Pancreas (tissue), 10 donors: ENCODE data around the gene NRGN. TPM values are rescaled to one million over a fixed set of nuclear protein-coding genes. Genes with fewer than 3 reads are reported as not detected.

Experiments used
- ATAC-seq, 4 donors: fragments of 200-7000 bp; cut with Tn5 transposase; one replicate each; pipeline versions ENCODE4 v1.8.0 to v1.9.1; 2020; ENCODE audit warnings: mild to moderate bottlenecking in 4 of 4, moderate library complexity in 4 of 4
- DNase-seq, 6 donors: peaks; one replicate each; pipeline ENCODE4 v3.0.0-alpha.2; 2020
- FAIRE-seq: peaks from 2 replicates; lab custom pipeline; 2012; peaks lifted over from hg19 to GRCh38; lab: Jason Lieb, UNC
- H3K27ac ChIP-seq, 4 donors: fragments of 200-600 bp; sonication (generic); 1 replicate in 3 of 4; 2 replicates in 1 of 4; pipeline versions ENCODE4 v1.5.0 to v1.8.0; 2020
- H3K27me3 ChIP-seq, 4 donors: fragments of 200-600 bp; one replicate each; pipeline ENCODE4 v1.8.0; 2021
- H3K36me3 ChIP-seq, 3 donors: fragments of 200-600 bp; sonication (generic) in 1 of 3; one replicate each; pipeline versions ENCODE4 v1.5.0 to v1.8.0; 2020 to 2021
- H3K4me1 ChIP-seq, 3 donors: fragments of 200-600 bp; one replicate each; pipeline ENCODE4 v1.8.0; 2021
- H3K4me3 ChIP-seq, 4 donors: fragments of 200-600 bp; sonication (generic) in 2 of 4; one replicate each; pipeline versions ENCODE4 v1.5.0 to v1.8.0; 2020 to 2021
- H3K9me3 ChIP-seq, 4 donors: fragments of 200-600 bp; one replicate each; pipeline ENCODE4 v1.8.0; 2021
- WGBS, 2 donors: extraction: QIAGEN DNeasy Blood & Tissue Kit; methylation state at CpG; one replicate each; pipeline ENCODE4 v1.1.7; 2013; 5-methylcytosine and 5-hydroxymethylcytosine counted together
- intact Hi-C, 3 donors: fragments of 100-400 bp; cut with DNase I; formaldehyde crosslinking; loops; one replicate each; pipeline versions ENCODE4 v1.11.1 to v1.14.2; 2022
- polyA plus RNA-seq, 2 donors: library from polyadenylated mRNA; stranded (reverse); fragments of 200-250 nt; gene quantifications; one replicate each; pipeline ENCODE4 v1.2.3, GENCODE V29; 2013
- total RNA-seq, 6 donors: library from RNA; stranded (reverse); fragmentation: NEBNext Ultra II Directional in 4 of 6; extraction: Animal tissue kit (Norgen Biotek cat#: 25700) in 4 of 6; gene quantifications; one replicate each; pipeline versions ENCODE4 v1.2.1 to v1.2.4, GENCODE V29; 2021 to 2023
- TF ChIP-seq, protein P1 (sequence below), 4 donors: fragments of 200-600 bp; sonication (generic) in 3 of 4; IDR thresholded peaks; one replicate each; pipeline versions ENCODE4 v1.5.0 to v1.8.0; 2021; ENCODE audit warnings: antibody characterized with exemption in 4 of 4
- donor health status: healthy with polysubstance abuse.
- donor health status: DM: no; HTN: no; CAD: no; lungs with moderate emphysema.
- donor health status: DM: no; HTN: no; CAD: no.
- donor health status: control.
- donor health status: control.
- donor health status: Bipolar disorder and iron deficiency.
- donor health status: DM: yes; HTN: yes; CAD: no.
- donor health status: DM: no; HTN: no; CAD: no.
- donor health status: DM: no; HTN: no; CAD: no.
- donor health status: DM: yes; HTN: yes; CAD: no.

The NRGN gene
- total and polyA plus RNA-seq, 8 donors, result 0.24 to 3.7 (median 1.5) TPM; not detected in 1

DNA sequence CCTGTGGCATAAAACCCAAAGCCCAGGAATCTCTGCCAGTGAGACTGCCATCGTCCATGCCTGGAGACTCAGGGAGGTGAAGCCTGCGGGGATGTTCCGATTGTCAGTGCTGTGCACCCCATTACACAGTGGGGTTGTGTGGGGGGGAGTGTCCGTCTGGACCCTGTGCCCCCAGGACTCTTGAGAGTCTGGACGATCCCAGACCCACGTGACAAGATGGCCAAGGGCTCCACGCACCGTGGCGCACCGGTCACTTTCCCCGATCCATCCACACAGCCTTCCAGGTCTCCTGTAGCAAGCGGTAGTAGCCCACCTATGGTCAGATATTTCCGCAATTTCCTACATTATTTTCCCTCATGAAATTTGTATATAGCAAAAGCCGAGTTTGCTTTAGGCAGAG is 20.9 kb upstream of the NRGN start:
- no peaks in the 10 kb centered on the region for H3K9me3 ChIP-seq
- no peak for DNase-seq
- FAIRE-seq, result no peak
- no peak for ATAC-seq
- no peak overlapping the region for H3K4me3 ChIP-seq
- no peaks in the 10 kb centered on the region for H3K36me3 ChIP-seq
- intact Hi-C loops, result no loop called here
- no peak overlapping the region for H3K27ac ChIP-seq
- H3K4me1 ChIP-seq, result peaks cover 0 to 5% (median 0%) of the 10 kb centered on the region in 3 donors
- TF ChIP-seq, protein P1, sequence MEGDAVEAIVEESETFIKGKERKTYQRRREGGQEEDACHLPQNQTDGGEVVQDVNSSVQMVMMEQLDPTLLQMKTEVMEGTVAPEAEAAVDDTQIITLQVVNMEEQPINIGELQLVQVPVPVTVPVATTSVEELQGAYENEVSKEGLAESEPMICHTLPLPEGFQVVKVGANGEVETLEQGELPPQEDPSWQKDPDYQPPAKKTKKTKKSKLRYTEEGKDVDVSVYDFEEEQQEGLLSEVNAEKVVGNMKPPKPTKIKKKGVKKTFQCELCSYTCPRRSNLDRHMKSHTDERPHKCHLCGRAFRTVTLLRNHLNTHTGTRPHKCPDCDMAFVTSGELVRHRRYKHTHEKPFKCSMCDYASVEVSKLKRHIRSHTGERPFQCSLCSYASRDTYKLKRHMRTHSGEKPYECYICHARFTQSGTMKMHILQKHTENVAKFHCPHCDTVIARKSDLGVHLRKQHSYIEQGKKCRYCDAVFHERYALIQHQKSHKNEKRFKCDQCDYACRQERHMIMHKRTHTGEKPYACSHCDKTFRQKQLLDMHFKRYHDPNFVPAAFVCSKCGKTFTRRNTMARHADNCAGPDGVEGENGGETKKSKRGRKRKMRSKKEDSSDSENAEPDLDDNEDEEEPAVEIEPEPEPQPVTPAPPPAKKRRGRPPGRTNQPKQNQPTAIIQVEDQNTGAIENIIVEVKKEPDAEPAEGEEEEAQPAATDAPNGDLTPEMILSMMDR (IDR thresholded peaks at IDR 0.05), result no peak
- peaks cover 0 to 27% (median 0%) of the 10 kb centered on the region in 4 donors for H3K27me3 ChIP-seq
- WGBS, 2 donors, result 26 to 33% methylated on average over 14 of the region's 14 CpGs

DNA sequence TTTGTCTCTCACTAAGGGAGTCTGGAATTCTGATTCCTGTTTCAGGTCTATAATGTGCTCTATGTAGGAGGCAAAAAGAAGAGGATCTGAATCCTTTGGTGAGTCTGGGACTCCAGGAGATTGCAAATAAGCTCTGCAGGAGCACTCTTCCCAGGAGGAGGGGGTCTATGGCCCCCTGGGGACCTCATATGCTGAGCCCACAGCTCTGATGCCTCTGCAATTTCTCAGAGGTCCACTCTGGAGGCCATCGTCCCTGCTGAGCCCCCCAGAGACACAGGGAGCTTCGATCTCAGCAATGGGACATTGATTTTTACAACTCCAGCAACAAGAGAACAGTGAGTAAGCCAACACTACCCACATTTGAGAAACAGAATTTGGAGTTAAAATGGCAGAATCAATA is 20.2 kb upstream of the NRGN start:
- WGBS, 2 donors, result 16 to 25% methylated on average over 2 of the region's 2 CpGs
- FAIRE-seq (no peak), ATAC-seq (no peak), DNase-seq (no peak)
- intact Hi-C loops, result no loop called here
- peaks cover 0 to 27% (median 0%) of the 10 kb centered on the region in 4 donors for H3K27me3 ChIP-seq
- no peaks in the 10 kb centered on the region for H3K36me3 ChIP-seq
- H3K4me3 ChIP-seq, result no peak overlapping the region
- H3K27ac ChIP-seq, result no peak overlapping the region
- TF ChIP-seq, protein P1 (IDR thresholded peaks at IDR 0.05), result no peak
- H3K4me1 ChIP-seq, result peaks cover 0 to 5% (median 0%) of the 10 kb centered on the region in 3 donors
- no peaks in the 10 kb centered on the region for H3K9me3 ChIP-seq

DNA sequence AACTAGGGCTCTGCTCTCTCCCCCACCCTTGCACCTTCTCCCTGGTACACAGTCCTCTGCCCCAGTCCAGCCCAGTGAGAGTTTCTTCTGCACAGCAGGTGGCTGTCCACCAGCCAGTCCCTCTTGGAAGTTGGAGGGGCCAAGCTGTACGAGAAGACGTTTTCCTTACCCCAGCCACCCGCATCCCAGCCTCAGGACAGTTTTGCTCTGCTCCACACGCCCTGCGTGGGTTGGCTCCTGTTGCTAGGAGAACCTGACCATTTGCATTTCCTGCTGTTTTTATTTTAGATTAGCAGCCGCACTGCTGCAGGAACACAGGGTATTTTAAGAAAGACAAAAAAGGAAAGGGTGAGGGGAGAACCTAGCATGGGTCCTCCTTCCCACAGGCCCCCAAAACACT is 17.6 kb upstream of the NRGN start:
- DNase-seq (no peak), ATAC-seq (no peak), FAIRE-seq (no peak)
- WGBS, 2 donors, result 55 to 77% methylated on average over 6 of the region's 6 CpGs
- Histone ChIP-seq H3K27ac (no peak overlapping the region), H3K4me1 (peaks cover 0 to 13% (median 0%) of the 10 kb centered on the region in 3 donors), H3K36me3 (no peaks in the 10 kb centered on the region), H3K27me3 (peaks cover 0 to 22% (median 0%) of the 10 kb centered on the region in 4 donors), H3K9me3 (no peaks in the 10 kb centered on the region), H3K4me3 (no peak overlapping the region)
- TF ChIP-seq, protein P1 (IDR thresholded peaks at IDR 0.05), result no peak
- intact Hi-C loops, result no loop called here

DNA sequence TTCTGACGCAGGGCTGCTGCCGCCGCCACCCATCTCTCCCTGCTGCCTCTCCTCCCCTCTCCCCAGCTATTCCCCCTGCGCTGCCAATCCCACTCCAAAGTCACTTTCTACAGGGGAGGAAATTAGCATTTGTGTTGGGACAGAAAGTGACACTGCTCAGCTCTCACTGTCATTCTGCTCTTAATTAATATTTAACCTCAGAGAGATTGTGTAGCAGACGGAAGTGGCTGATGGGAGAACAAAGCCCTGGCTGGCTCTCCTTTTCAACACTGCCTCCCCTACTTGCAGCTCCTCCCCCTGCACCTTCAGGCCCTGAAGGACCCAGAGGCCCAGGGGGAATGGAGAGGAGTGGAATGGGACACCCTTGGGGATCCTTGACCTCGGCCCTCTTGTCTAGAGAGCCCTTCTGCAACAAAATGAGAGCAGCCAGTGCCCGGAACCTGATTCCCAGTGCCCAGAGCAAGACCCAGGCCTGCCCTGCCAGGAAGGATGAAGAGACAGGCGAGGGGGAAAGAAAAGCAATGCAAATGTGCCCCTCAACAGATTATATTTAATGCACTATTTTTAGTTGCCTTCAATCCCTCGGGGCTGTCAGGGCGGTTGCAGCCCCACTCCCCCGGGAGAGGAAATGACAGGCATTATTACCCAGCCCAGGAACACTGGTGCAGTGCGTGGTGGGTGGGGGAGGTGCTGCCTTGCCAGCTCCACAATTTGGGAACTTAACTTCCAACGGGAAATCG is 14.6 kb upstream of the NRGN start:
- no peak for FAIRE-seq
- DNase-seq, result no peak
- Histone ChIP-seq H3K36me3 (no peaks in the 10 kb centered on the region), H3K4me3 (no peak overlapping the region), H3K27ac (peak overlapping the region in 1 of 4 donors; percentile 28), H3K4me1 (peaks cover 0 to 9% (median 0%) of the 10 kb centered on the region in 3 donors), H3K27me3 (peaks cover 0 to 4% (median 0%) of the 10 kb centered on the region in 4 donors), H3K9me3 (no peaks in the 10 kb centered on the region)
- TF ChIP-seq, protein P1 (IDR thresholded peaks at IDR 0.05), result no peak
- peak; percentile 48 to 95 (median 90) for ATAC-seq
- intact Hi-C loops, result no loop called here
- 43 to 48% methylated on average over 14 of the region's 14 CpGs for WGBS, 2 donors

DNA sequence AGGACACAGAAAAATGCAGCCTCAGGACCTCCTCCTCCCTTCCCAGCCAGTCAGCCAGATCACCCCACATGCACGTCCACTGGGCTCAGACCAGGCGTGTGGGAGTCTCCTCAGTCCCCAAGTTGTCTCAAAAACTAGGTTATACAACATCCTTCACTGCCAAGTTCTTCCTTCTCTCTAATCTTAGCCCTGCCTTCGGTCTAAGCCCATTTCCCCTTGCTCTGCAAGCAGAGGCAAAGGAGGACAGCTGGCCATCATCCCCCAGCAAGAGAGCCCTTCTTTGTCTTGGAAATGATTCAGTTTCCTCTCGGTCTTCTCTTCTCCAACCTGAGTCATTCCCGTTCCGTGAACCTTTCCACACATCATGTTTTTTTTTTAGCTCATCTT is 14.0 kb upstream of the NRGN start:
- DNase-seq (no peak), FAIRE-seq (no peak), ATAC-seq (no peak)
- Histone ChIP-seq H3K27me3 (no peaks in the 10 kb centered on the region), H3K4me1 (peaks cover 0 to 9% (median 0%) of the 10 kb centered on the region in 3 donors), H3K27ac (no peak overlapping the region), H3K36me3 (no peaks in the 10 kb centered on the region), H3K4me3 (no peak overlapping the region), H3K9me3 (no peaks in the 10 kb centered on the region)
- WGBS, 2 donors, result 67 to 81% methylated on average over 6 of the region's 6 CpGs
- intact Hi-C loops, result no loop called here
- TF ChIP-seq, protein P1 (IDR thresholded peaks at IDR 0.05), result no peak
